GM12875 (cell line): Measurements from ENCODE around the gene TPST2.
A peak's percentile ranks its signal among the peaks of the same experiment; 100 is the strongest.

Source experiments
- H3K4me3 ChIP-seq: one replicate; pipeline ENCODE4 v1.5.1; 2011; ENCODE audit warnings: low read depth, low read length, control low read depth
- CTCF ChIP-seq: IDR thresholded peaks from 2 replicates; pipeline ENCODE4 v1.5.1; 2011; ENCODE audit warnings: low read depth, mild to moderate bottlenecking, control low read depth, inconsistent platforms, low read length, moderate library complexity, borderline replicate concordance; ENCODE audit not compliant: insufficient read depth

TPST2 gene

GRCh38 chr22:26486394-26486793 is 103.5 kb downstream of the TPST2 start:
- no peak for TF ChIP-seq CTCF
- no peak overlapping the region for H3K4me3 ChIP-seq

GRCh38 chr22:26485806-26486390 is 104.0 kb downstream of the TPST2 start:
- no peak overlapping the region for H3K4me3 ChIP-seq
- no peak for TF ChIP-seq CTCF

- no peak overlapping the region for H3K4me3 ChIP-seq
- no peak for TF ChIP-seq CTCF
These were observed 104.9 kb downstream of the TPST2 start for GRCh38 chr22:26485013-26485412.

GRCh38 chr22:26484360-26484706 is 105.6 kb downstream of the TPST2 start:
- H3K4me3 ChIP-seq = peak overlapping the region; percentile 75
- no peak for TF ChIP-seq CTCF

GRCh38 chr22:26483439-26484359 is 106.2 kb downstream of the TPST2 start, which contains the start of the genes HPS4 and SRRD:
HPS4 (minus strand) TSS chr22:26483783; CDS start chr22:26481762, 2,021 bp downstream.
SRRD (plus strand) TSS chr22:26483877; CDS start chr22:26483891, 14 bp downstream.
- no peak for TF ChIP-seq CTCF
- H3K4me3 ChIP-seq = peak within 1 kb of the TSS; percentile 75

- no peak for TF ChIP-seq CTCF
- peak overlapping the region; percentile 75 for H3K4me3 ChIP-seq
These were observed 106.9 kb downstream of the TPST2 start for GRCh38 chr22:26483043-26483438.
